Measurements from ENCODE around the gene XCR1.

The XCR1 gene

GRCh38 chr3:46027021-46027705 is at the start of gene XCR1:
XCR1 (minus strand) TSS chr3:46027483; CDS start chr3:46021947, 5,536 bp downstream.
- no peak for TF ChIP-seq EZH2phosphoT487 (conservative IDR thresholded peaks at IDR 0.05; ENCODE audit: low read length)
- no peak for TF ChIP-seq CTCF (IDR thresholded peaks at IDR 0.05; ENCODE audit: insufficient read depth, low read length, poor library complexity, severe bottlenecking)
- Histone ChIP-seq H3K9ac (ENCODE audit: low read length) (no peak within 1 kb of the TSS), H3K36me3 (ENCODE audit: low read length) (no peaks in the 10 kb centered on the region), H3K27ac (ENCODE audit: low read depth, low read length) (no peak within 1 kb of the TSS), H3K9me2 (replicated peaks; ENCODE audit: insufficient read depth, low read length) (no peaks in the 10 kb centered on the region), H3K9me3 (ENCODE audit: insufficient read depth, low read length) (peaks cover 24% of the 10 kb centered on the region; the same call in 1 of the 2 replicates), H2AFZ (ENCODE audit: low read depth, low read length, severe bottlenecking) (no peak within 1 kb of the TSS), H3K79me2 (ENCODE audit: insufficient read depth, low read length) (no peaks in the 10 kb centered on the region), H4K20me1 (ENCODE audit: low read depth, low read length) (no peaks in the 10 kb centered on the region), H3K4me2 (ENCODE audit: low read depth, low read length, poor library complexity, severe bottlenecking) (no peak within 1 kb of the TSS), H3K4me3 (ENCODE audit: insufficient read depth, low read length, poor library complexity, severe bottlenecking) (no peak within 1 kb of the TSS), H3F3A (ENCODE audit: insufficient read depth) (no peaks in the 10 kb centered on the region), H3K27me3 (ENCODE audit: low read length) (no peaks in the 10 kb centered on the region)

GRCh38 chr3:46076606-46077005 is 49.3 kb upstream of the XCR1 start:
- Histone ChIP-seq H3K27ac (ENCODE audit: low read depth, low read length) (no peak overlapping the region), H3K9me3 (ENCODE audit: insufficient read depth, low read length) (no peaks in the 10 kb centered on the region), H3K4me3 (ENCODE audit: insufficient read depth, low read length, poor library complexity, severe bottlenecking) (no peak overlapping the region), H3K36me3 (ENCODE audit: low read length) (no peaks in the 10 kb centered on the region), H3F3A (ENCODE audit: insufficient read depth) (no peaks in the 10 kb centered on the region), H3K4me2 (ENCODE audit: low read depth, low read length, poor library complexity, severe bottlenecking) (no peak overlapping the region), H3K9me2 (replicated peaks; ENCODE audit: insufficient read depth, low read length) (no peaks in the 10 kb centered on the region), H3K27me3 (ENCODE audit: low read length) (no peaks in the 10 kb centered on the region), H3K9ac (ENCODE audit: low read length) (no peak overlapping the region), H2AFZ (ENCODE audit: low read depth, low read length, severe bottlenecking) (no peak overlapping the region), H4K20me1 (ENCODE audit: low read depth, low read length) (no peaks in the 10 kb centered on the region), H3K79me2 (ENCODE audit: insufficient read depth, low read length) (no peaks in the 10 kb centered on the region)
- TF ChIP-seq EZH2phosphoT487 (conservative IDR thresholded peaks at IDR 0.05; ENCODE audit: low read length) (no peak), CTCF (IDR thresholded peaks at IDR 0.05; ENCODE audit: insufficient read depth, low read length, poor library complexity, severe bottlenecking) (no peak)

GRCh38 chr3:46075816-46076215 is 48.5 kb upstream of the XCR1 start:
- H3K9ac ChIP-seq (ENCODE audit: low read length): no peak overlapping the region
- no peaks in the 10 kb centered on the region for H3K79me2 ChIP-seq (ENCODE audit: insufficient read depth, low read length)
- no peak overlapping the region for H3K4me3 ChIP-seq (ENCODE audit: insufficient read depth, low read length, poor library complexity, severe bottlenecking)
- H3K9me2 ChIP-seq (replicated peaks; ENCODE audit: insufficient read depth, low read length): no peaks in the 10 kb centered on the region
- no peaks in the 10 kb centered on the region for H3K27me3 ChIP-seq (ENCODE audit: low read length)
- H3K36me3 ChIP-seq (ENCODE audit: low read length): no peaks in the 10 kb centered on the region
- H3K27ac ChIP-seq (ENCODE audit: low read depth, low read length): no peak overlapping the region
- no peaks in the 10 kb centered on the region for H3F3A ChIP-seq (ENCODE audit: insufficient read depth)
- no peak overlapping the region for H2AFZ ChIP-seq (ENCODE audit: low read depth, low read length, severe bottlenecking)
- no peak for TF ChIP-seq EZH2phosphoT487 (conservative IDR thresholded peaks at IDR 0.05; ENCODE audit: low read length)
- no peak for TF ChIP-seq CTCF (IDR thresholded peaks at IDR 0.05; ENCODE audit: insufficient read depth, low read length, poor library complexity, severe bottlenecking)
- no peaks in the 10 kb centered on the region for H3K9me3 ChIP-seq (ENCODE audit: insufficient read depth, low read length)
- H4K20me1 ChIP-seq (ENCODE audit: low read depth, low read length): no peaks in the 10 kb centered on the region
- H3K4me2 ChIP-seq (ENCODE audit: low read depth, low read length, poor library complexity, severe bottlenecking): no peak overlapping the region

Measured in SU-DHL-6 (cell line).